ENCODE data around the gene HLA-DMA.

Gene HLA-DMA

DNA sequence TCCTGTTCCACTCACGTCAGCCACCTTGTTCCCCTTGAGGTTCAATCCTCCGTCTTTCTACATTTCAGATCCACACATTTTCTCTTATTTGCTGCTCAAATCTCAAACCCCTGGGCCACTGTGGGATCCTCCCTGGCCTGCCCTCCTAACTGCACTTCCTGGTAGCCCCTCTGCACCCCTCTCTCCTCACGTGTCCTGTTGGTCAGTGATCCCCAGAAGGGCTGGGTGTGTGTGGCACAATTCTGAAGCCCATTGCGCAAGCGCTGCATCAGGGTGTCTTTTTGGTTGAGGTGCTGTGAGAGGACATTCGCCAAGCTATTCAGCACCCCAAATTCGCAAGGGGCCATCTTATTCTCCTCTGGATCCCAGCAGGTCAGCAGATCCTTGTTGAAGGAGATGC is 14.4 kb downstream of the HLA-DMA start:
- no peak for TF ChIP-seq CREB1 (IDR thresholded peaks at IDR 0.05; ENCODE audit: low read depth)
- no peak for TF ChIP-seq YY1 (IDR thresholded peaks at IDR 0.05; ENCODE audit: low read depth)
- TF ChIP-seq CEBPB (IDR thresholded peaks at IDR 0.05): peak; percentile 37; the same call in 1 of the 2 replicates
- TF ChIP-seq EP300 (IDR thresholded peaks at IDR 0.05; ENCODE audit: borderline replicate concordance): no peak

DNA sequence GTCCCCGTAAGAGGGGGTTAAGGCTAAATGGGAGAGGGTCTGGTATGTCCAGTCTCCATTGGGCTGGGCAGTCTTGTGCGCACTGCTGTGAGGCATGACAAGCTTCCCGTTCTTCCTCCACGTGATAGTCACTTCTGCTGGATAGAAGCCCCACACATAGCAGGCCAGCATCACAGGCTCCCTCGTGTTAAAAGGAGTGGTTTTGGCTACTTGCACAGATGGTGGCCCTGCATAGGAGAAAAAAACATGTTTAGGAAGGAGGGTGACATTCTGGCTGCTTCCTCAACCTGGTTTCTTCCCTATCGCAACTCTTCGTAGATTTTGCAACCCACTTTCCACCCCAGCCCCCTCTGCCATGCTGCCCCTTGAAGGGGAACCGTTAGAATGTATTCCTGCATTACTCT is 15.7 kb downstream of the HLA-DMA start:
- no peak for TF ChIP-seq FOXM1 (IDR thresholded peaks at IDR 0.05; ENCODE audit: borderline replicate concordance, low read depth)
- TF ChIP-seq, protein P1, sequence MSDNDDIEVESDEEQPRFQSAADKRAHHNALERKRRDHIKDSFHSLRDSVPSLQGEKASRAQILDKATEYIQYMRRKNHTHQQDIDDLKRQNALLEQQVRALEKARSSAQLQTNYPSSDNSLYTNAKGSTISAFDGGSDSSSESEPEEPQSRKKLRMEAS (IDR thresholded peaks at IDR 0.05): no peak
- TF ChIP-seq YY1 (IDR thresholded peaks at IDR 0.05; ENCODE audit: low read depth): no peak
- no peak for TF ChIP-seq RAD21 (IDR thresholded peaks at IDR 0.05; ENCODE audit: low read depth)
- no peak for TF ChIP-seq CREB1 (IDR thresholded peaks at IDR 0.05; ENCODE audit: low read depth)
- TF ChIP-seq TAF1 (IDR thresholded peaks at IDR 0.05; ENCODE audit: low read depth): no peak
- TF ChIP-seq TEAD4 (IDR thresholded peaks at IDR 0.05): no peak
- TF ChIP-seq TCF12 (IDR thresholded peaks at IDR 0.05; ENCODE audit: low read depth): no peak
- TF ChIP-seq ZBTB7A (IDR thresholded peaks at IDR 0.05; ENCODE audit: low read depth): no peak
- TF ChIP-seq CEBPB (IDR thresholded peaks at IDR 0.05): no peak
- no peak for TF ChIP-seq NFIC (IDR thresholded peaks at IDR 0.05)
- no peak for TF ChIP-seq EGR1 (IDR thresholded peaks at IDR 0.05)
- TF ChIP-seq, protein P2, sequence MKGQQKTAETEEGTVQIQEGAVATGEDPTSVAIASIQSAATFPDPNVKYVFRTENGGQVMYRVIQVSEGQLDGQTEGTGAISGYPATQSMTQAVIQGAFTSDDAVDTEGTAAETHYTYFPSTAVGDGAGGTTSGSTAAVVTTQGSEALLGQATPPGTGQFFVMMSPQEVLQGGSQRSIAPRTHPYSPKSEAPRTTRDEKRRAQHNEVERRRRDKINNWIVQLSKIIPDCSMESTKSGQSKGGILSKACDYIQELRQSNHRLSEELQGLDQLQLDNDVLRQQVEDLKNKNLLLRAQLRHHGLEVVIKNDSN (IDR thresholded peaks at IDR 0.05): no peak

DNA sequence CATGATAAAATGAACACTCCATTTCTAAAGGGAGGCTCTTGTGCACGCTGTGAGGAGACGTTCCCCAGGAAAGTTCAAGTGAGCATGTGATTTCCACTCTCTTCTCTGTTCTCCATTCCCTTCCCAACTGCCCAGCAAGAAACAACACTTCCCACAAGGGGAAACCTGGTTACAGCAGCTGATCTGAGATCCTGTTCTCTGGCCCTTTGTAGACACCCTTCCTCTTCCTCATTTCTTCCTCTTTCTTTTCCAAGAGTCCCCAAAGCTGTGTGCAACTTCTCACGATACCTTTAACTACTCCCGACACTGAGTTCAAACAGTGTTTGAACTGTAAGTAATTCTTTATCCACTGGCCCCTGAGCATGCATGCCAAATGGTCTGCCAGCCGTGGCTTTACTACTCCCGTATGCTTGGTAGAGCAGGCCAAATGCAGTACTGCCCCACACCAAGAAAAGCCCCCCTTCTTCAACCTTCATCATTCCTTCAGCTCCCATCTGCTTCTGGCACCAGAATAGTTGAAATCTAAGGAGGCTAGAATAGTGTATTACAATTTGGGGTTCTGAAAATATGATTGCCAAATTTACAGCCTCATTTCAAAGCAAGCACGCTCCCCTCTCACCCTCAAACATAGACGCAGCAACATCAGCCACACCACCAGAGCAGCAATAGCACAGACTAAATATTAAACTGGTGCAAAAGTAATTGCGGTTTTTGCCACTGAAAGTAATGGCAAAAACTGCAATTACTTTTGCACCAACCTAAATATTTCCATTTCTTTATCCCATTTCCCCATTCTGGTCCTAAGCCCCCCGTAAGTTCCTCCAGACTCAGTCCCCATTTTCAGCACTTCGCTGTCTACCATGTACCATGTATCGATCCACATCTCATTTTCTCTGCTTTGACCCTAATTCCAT is 16.4 kb downstream of the HLA-DMA start:
- no peak for TF ChIP-seq YY1 (IDR thresholded peaks at IDR 0.05; ENCODE audit: low read depth)
- TF ChIP-seq CREB1 (IDR thresholded peaks at IDR 0.05; ENCODE audit: low read depth): no peak
- no peak for TF ChIP-seq TAF1 (IDR thresholded peaks at IDR 0.05; ENCODE audit: low read depth)
- no peak for TF ChIP-seq CEBPB (IDR thresholded peaks at IDR 0.05)
- no peak for TF ChIP-seq TCF12 (IDR thresholded peaks at IDR 0.05; ENCODE audit: low read depth)

DNA sequence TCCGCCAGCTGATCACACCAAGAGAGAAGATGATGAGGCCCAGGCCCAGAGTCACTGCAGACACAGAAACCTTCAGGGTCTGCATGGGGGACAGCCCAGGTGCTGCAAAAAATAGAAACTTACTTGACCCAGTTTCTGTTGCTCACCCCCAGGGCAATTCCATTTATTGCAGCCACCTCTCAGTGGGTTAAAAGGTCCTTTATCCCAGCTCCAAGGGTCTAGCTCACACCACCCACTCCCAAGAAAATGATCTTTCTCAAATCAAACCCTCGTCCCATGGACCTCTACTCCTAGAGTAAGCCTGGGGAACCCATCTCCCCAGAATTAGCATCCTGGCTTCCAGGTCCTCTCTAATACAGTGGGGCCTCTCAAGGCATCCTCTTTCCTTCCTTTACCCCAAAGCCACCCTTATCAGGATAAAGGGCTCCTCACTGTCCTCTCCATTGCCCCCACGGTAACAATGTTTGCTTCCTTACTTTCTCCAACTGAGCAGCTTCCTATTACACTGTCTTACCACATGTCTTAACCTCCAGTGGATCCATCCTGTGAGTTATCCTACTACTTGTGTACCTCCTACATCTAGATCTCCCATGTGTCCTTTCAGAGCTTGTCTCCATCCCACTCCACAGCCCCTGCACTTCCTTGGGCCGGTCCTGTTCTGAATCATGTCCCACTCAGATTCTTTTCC is 17.2 kb downstream of the HLA-DMA start:
- TF ChIP-seq CEBPB (IDR thresholded peaks at IDR 0.05) (no peak), YY1 (IDR thresholded peaks at IDR 0.05; ENCODE audit: low read depth) (no peak), ZBTB7A (IDR thresholded peaks at IDR 0.05; ENCODE audit: low read depth) (no peak), FOXM1 (IDR thresholded peaks at IDR 0.05; ENCODE audit: borderline replicate concordance, low read depth) (no peak), TCF12 (IDR thresholded peaks at IDR 0.05; ENCODE audit: low read depth) (no peak)

DNA sequence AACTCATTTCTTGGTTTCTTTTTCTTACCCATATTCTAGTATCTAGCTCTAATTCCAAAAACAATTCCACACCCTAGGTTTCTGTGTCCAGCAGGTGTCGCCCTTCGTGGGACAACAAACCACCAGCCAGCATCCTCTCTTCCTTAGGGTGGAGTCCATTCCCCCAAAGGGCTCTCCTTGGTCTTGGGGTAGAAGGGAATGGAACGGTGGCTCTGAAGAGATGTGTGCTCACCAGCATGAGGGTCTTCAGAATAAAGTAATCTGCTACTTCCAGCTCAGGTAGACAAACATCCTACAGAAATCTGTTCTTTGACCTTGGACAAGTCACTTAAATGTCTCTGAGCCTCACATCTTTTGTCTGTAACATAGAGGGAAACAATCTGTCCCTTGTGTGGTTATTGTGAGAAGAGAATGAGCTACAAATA is 19.2 kb downstream of the HLA-DMA start:
- TF ChIP-seq RAD21 (IDR thresholded peaks at IDR 0.05; ENCODE audit: low read depth): peak; percentile 71
- no peak for TF ChIP-seq EP300 (IDR thresholded peaks at IDR 0.05; ENCODE audit: borderline replicate concordance)
- no peak for TF ChIP-seq TCF12 (IDR thresholded peaks at IDR 0.05; ENCODE audit: low read depth)

DNA sequence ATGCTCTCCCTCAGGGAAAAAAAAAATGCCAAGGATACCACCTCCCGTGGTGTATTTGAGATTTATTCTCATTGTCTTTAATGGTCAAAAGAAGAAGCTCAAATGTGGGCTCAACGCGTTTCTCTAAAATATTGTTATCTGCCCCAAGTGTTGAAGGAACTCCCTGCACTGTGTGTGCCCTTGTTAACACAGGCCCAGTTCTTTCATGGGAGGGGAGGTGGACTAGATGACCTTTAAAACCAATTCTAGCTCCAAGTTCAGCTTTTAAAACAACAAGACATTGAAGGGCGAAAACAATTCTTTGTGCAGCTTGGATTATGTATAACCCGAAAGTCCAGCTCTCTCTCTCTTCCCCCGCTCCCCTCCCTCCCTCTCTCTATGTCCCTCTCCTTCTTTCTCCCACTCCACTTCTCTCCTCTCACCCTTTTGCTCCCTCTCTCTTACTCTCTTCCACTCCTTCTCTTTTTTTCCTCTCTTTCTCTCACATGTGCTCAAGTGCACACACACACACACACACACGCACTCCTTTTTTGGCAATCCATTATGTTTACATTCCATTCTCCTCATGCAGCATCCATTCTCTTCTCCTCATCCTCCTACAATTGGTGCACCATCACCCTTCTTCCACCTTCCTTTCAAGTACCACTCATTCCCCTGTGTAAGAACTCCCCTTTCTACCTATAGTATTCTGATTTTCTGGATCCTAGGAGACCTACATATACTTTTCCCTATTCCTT is 20.6 kb downstream of the HLA-DMA start:
- TF ChIP-seq CEBPB (IDR thresholded peaks at IDR 0.05): no peak
- TF ChIP-seq NFIC (IDR thresholded peaks at IDR 0.05): no peak
- no peak for TF ChIP-seq CREB1 (IDR thresholded peaks at IDR 0.05; ENCODE audit: low read depth)
- no peak for TF ChIP-seq TCF12 (IDR thresholded peaks at IDR 0.05; ENCODE audit: low read depth)
- no peak for TF ChIP-seq EP300 (IDR thresholded peaks at IDR 0.05; ENCODE audit: borderline replicate concordance)
- no peak for TF ChIP-seq YY1 (IDR thresholded peaks at IDR 0.05; ENCODE audit: low read depth)
- TF ChIP-seq EGR1 (IDR thresholded peaks at IDR 0.05): no peak
- no peak for TF ChIP-seq TAF1 (IDR thresholded peaks at IDR 0.05; ENCODE audit: low read depth)
- TF ChIP-seq, protein P3, sequence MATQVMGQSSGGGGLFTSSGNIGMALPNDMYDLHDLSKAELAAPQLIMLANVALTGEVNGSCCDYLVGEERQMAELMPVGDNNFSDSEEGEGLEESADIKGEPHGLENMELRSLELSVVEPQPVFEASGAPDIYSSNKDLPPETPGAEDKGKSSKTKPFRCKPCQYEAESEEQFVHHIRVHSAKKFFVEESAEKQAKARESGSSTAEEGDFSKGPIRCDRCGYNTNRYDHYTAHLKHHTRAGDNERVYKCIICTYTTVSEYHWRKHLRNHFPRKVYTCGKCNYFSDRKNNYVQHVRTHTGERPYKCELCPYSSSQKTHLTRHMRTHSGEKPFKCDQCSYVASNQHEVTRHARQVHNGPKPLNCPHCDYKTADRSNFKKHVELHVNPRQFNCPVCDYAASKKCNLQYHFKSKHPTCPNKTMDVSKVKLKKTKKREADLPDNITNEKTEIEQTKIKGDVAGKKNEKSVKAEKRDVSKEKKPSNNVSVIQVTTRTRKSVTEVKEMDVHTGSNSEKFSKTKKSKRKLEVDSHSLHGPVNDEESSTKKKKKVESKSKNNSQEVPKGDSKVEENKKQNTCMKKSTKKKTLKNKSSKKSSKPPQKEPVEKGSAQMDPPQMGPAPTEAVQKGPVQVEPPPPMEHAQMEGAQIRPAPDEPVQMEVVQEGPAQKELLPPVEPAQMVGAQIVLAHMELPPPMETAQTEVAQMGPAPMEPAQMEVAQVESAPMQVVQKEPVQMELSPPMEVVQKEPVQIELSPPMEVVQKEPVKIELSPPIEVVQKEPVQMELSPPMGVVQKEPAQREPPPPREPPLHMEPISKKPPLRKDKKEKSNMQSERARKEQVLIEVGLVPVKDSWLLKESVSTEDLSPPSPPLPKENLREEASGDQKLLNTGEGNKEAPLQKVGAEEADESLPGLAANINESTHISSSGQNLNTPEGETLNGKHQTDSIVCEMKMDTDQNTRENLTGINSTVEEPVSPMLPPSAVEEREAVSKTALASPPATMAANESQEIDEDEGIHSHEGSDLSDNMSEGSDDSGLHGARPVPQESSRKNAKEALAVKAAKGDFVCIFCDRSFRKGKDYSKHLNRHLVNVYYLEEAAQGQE (IDR thresholded peaks at IDR 0.05; ENCODE audit: low read depth): no peak
- no peak for TF ChIP-seq ZBTB7A (IDR thresholded peaks at IDR 0.05; ENCODE audit: low read depth)
- TF ChIP-seq FOXM1 (IDR thresholded peaks at IDR 0.05; ENCODE audit: borderline replicate concordance, low read depth): no peak

DNA sequence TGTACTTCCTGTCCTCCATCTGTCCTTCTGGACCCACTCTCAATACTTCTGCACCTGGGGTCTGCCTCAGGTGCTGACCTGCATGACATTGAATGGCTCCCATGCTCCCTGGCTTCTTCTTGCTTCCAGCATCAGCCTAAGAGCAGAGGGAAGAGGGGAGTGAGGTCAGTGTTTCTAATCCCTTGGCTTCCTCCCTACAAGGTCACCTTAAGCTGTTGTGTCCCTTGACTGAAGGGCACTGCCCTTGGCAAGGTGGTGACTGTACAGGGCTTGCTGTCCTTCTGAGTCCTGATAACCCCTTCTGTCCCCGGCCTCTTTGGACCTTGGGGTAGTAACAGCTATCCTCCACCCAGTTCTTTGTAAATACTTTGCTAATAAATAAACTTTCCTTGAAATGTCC is 21.7 kb downstream of the HLA-DMA start:
- TF ChIP-seq, protein P1 (IDR thresholded peaks at IDR 0.05): no peak
- TF ChIP-seq ZBTB7A (IDR thresholded peaks at IDR 0.05; ENCODE audit: low read depth) (no peak), TCF12 (IDR thresholded peaks at IDR 0.05; ENCODE audit: low read depth) (no peak), NFIC (IDR thresholded peaks at IDR 0.05) (no peak), CREB1 (IDR thresholded peaks at IDR 0.05; ENCODE audit: low read depth) (no peak)
- TF ChIP-seq, protein P2 (IDR thresholded peaks at IDR 0.05): no peak

All from Ishikawa (cell line).